Colonic mucosa (tissue), 4 donors: ENCODE data around the gene FAR2. TPM values are rescaled to one million over a fixed set of nuclear protein-coding genes. Genes with fewer than 3 reads are reported as not detected.

Experiments
- DNase-seq: peaks from one replicate; pipeline ENCODE4 v3.0.0-alpha.2; 2020
- H3K27ac ChIP-seq: fragments of 200-600 bp; one replicate; pipeline ENCODE4 v1.8.0; 2021
- H3K27me3 ChIP-seq: fragments of 200-600 bp; one replicate; pipeline ENCODE4 v1.8.0; 2021
- H3K36me3 ChIP-seq: fragments of 200-600 bp; one replicate; pipeline ENCODE4 v1.8.0; 2021
- H3K4me1 ChIP-seq: fragments of 200-600 bp; one replicate; pipeline ENCODE4 v1.8.0; 2021; ENCODE audit warnings: mild to moderate bottlenecking
- H3K4me3 ChIP-seq: fragments of 200-600 bp; one replicate; pipeline ENCODE4 v1.8.0; 2021
- H3K9ac ChIP-seq, 2 donors: one replicate each; pipeline ENCODE4 v1.7.0; 2013; ENCODE audit warnings: control low read depth in 2 of 2, low read depth in 2 of 2, low read length in 2 of 2
- H3K9me3 ChIP-seq: fragments of 200-600 bp; one replicate; pipeline ENCODE4 v1.8.0; 2021
- intact Hi-C: fragments of 100-400 bp; cut with DNase I; formaldehyde crosslinking; loops from one replicate; pipeline ENCODE4 v1.14.1; 2022
- total RNA-seq, 2 donors: library from RNA; stranded (reverse); fragmentation: NEBNext Ultra II Directional in 1 of 2; extraction: Animal tissue kit (Norgen Biotek cat#: 25700) in 1 of 2; gene quantifications; one replicate each; pipeline ENCODE4 v1.2.1, GENCODE V29; 2021
- TF ChIP-seq, protein P1 (sequence below): fragments of 200-600 bp; IDR thresholded peaks from one replicate; pipeline ENCODE4 v1.8.0; 2022; ENCODE audit warnings: antibody characterized with exemption, mild to moderate bottlenecking
- donor health status: healthy.
- donor health status: DM: no; HTN: no; CAD: no.
- donor health status: DM: no; HTN: no; CAD: no.

FAR2 gene
- total RNA-seq, 2 donors from 2014 or later = 67.4 to 83.6 TPM

DNA sequence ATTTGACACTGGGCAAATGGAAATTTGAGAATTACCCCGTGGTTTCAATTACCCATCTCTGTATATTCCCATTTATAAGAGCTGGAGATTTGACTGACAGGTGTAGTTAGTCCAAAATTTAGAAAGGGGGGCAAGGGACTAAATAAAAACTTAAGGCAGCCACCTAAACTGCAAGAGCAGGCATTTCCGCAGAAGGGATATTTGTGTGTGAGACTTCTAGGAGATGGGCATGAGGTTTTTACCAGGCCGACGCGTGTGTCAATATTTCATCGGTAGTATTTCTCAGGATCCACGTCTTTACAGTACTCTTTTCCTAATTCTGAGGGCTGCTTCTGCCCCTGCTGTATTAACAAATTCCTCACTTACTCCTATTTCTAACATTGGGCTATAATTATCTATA is 1.4 kb downstream of the FAR2 start:
- H3K4me3 ChIP-seq = peak overlapping the region; percentile 78

DNA sequence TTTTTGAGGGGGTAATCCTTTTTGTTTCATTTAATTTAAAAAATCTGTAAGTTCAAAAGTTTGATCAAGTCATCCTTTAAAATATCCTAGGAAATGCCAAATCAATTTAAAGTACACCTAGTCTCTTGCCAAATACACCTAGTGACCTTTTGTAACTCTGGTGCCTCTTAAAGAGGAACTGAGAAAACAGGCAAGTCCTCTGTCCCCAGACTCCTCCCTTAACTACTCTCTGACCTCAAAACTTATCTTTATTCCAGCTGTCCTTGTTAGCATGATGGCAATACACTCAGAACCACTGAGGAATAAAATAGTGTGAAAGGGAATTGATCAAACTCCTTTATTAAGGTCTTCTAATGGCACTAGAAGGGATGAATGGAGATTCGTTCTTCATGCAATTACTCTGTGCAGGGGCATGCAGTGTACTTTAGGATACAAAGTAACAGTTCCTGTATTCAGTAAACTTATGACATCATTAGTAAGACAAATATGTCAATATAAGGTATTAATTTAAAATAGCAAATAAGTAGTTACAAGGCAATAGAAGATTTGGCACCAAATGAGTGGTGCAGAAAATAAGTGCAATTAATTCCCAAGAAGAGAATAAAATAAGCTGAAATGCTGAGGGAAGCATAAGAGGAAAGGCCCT is 3.3 kb downstream of the FAR2 start:
- DNase-seq = no peak
- no peaks in the 10 kb centered on the region for H3K36me3 ChIP-seq
- peak overlapping the region; percentile 20 for H3K27ac ChIP-seq

More for the DNA sequence above, 1.4 kb downstream of the FAR2 start:
- Histone ChIP-seq H3K27me3 (no peaks in the 10 kb centered on the region), H3K36me3 (no peaks in the 10 kb centered on the region), H3K4me1 (peaks cover 3% of the 10 kb centered on the region), H3K27ac (no peak overlapping the region), H3K9ac (peak overlapping the region in 1 of 2 donors; percentile 80), H3K9me3 (no peaks in the 10 kb centered on the region)
- TF ChIP-seq, protein P1, sequence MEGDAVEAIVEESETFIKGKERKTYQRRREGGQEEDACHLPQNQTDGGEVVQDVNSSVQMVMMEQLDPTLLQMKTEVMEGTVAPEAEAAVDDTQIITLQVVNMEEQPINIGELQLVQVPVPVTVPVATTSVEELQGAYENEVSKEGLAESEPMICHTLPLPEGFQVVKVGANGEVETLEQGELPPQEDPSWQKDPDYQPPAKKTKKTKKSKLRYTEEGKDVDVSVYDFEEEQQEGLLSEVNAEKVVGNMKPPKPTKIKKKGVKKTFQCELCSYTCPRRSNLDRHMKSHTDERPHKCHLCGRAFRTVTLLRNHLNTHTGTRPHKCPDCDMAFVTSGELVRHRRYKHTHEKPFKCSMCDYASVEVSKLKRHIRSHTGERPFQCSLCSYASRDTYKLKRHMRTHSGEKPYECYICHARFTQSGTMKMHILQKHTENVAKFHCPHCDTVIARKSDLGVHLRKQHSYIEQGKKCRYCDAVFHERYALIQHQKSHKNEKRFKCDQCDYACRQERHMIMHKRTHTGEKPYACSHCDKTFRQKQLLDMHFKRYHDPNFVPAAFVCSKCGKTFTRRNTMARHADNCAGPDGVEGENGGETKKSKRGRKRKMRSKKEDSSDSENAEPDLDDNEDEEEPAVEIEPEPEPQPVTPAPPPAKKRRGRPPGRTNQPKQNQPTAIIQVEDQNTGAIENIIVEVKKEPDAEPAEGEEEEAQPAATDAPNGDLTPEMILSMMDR = no peak
- DNase-seq = no peak
- intact Hi-C loops = loop anchor here (10.0 kb wide), 1 partner anchor 64 kb away; no protein-coding TSS in a partner anchor

DNA sequence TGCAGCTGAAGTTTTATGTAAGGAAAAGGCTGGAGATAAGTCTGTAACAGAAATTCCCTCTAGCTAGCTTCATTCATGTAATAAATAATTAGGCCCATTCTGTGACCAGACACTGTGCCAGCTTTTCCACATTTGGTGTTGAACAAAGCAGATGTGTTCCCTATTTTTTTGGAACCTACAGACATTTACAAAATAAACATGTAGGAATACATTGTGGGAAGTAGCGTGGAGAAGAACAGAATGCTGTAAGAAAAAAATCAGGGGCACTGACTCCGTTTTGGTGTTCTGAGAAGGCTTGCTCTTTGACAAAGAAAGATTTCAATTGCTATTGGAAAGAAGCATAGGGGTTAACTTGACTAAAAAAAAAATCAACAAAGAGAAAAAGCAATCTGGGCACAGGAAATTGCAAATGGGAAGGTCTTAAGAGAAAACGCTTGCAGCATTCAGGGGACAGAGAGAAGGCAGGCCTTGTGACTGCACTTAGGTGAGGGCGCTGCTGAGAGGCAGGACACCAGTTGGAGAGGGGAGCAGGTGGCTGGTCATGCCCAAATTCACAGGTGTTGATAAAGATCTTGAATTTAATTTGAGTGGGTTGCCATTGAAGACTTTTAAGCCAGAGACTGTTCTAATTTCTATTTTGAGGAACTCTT is 4.0 kb downstream of the FAR2 start:
- H3K9me3 ChIP-seq = no peaks in the 10 kb centered on the region

More for the DNA sequence above, 3.3 kb downstream of the FAR2 start:
- H3K9ac ChIP-seq = no peak overlapping the region
- intact Hi-C loops = loop anchor here (10.0 kb wide), 1 partner anchor 62 kb away; no protein-coding TSS in a partner anchor
- H3K27me3 ChIP-seq = no peaks in the 10 kb centered on the region
- TF ChIP-seq, protein P1 = no peak
- no peaks in the 10 kb centered on the region for H3K9me3 ChIP-seq
- no peak overlapping the region for H3K4me3 ChIP-seq
- peaks cover 3% of the 10 kb centered on the region for H3K4me1 ChIP-seq

DNA sequence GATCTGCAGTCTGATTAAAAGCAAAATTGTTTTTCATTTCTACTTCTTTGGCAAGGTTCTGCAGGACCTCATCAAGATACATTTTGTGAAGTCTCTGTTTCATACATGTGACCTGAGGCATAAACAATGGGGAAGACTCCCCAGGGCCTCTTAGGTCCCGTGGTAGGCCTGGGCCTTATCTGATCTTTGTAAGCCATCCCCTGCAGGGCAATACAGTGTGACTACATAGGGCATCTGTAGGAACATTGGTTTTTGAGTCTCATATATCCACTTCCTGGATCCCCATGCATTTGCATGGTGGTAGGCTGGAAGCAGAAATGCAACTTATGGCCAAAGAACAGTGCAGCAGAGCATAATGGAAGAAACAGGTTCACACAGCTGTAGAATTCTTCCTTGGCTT is 6.0 kb downstream of the FAR2 start:
- H3K4me3 ChIP-seq = no peak overlapping the region
- H3K27ac ChIP-seq = no peak overlapping the region
- no peak overlapping the region for H3K9ac ChIP-seq
- no peak for DNase-seq
- H3K36me3 ChIP-seq = no peaks in the 10 kb centered on the region
- H3K4me1 ChIP-seq = peaks cover 3% of the 10 kb centered on the region
- H3K27me3 ChIP-seq = no peaks in the 10 kb centered on the region
- TF ChIP-seq, protein P1 = no peak
- no peaks in the 10 kb centered on the region for H3K9me3 ChIP-seq
- intact Hi-C loops = loop anchor here (10.0 kb wide), 1 partner anchor 60 kb away; no protein-coding TSS in a partner anchor

More for the DNA sequence above, 4.0 kb downstream of the FAR2 start:
- H3K4me1 ChIP-seq = peaks cover 3% of the 10 kb centered on the region
- no peak overlapping the region for H3K4me3 ChIP-seq
- H3K27ac ChIP-seq = peak overlapping the region; percentile 20
- no peaks in the 10 kb centered on the region for H3K27me3 ChIP-seq
- H3K36me3 ChIP-seq = no peaks in the 10 kb centered on the region
- DNase-seq = no peak
- peak overlapping the region in 1 of 2 donors; percentile 26 for H3K9ac ChIP-seq
- TF ChIP-seq, protein P1 = no peak
- intact Hi-C loops = loop anchor here (10.0 kb wide), 1 partner anchor 62 kb away; no protein-coding TSS in a partner anchor

DNA sequence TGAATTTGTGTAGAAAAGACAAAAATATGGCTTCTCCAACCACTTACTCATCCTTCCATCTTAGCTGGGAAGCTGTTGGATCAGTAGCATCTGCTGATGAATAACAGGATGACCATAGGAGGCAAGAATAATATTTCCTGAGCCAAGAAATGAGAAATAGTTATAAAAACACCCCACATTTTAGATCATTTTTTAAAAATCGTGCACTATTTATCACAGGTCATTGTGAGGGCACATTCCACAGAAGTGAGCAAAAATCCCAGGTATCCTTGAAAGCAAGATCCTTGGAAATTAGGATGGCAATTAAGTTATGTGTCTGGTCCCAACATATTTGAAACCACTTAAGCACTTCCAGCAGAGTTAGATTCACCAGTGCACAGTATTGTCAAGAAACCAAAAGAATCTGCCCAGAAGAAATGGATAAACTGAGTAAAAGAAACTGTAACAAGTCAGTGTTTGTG is 8.4 kb downstream of the FAR2 start:
- H3K9ac ChIP-seq = no peak overlapping the region
- intact Hi-C loops = loop anchor here (10.0 kb wide), 1 partner anchor 57 kb away; no protein-coding TSS in a partner anchor
- no peak overlapping the region for H3K27ac ChIP-seq
- TF ChIP-seq, protein P1 = no peak
- no peaks in the 10 kb centered on the region for H3K36me3 ChIP-seq
- H3K4me1 ChIP-seq = no peaks in the 10 kb centered on the region
- H3K4me3 ChIP-seq = no peak overlapping the region
- no peaks in the 10 kb centered on the region for H3K27me3 ChIP-seq
- no peak for DNase-seq
- no peaks in the 10 kb centered on the region for H3K9me3 ChIP-seq
